OCI-M1 (cell line): Measurements from ENCODE around the gene MRO.
A peak's percentile ranks its signal among the peaks of the same experiment; 100 is the strongest.
"Not testable (repeated sequence)": the region's sequence is repeated elsewhere in the genome, so short reads cannot be mapped to it uniquely, and the experiment has no call there.

Experiments
- DNase-seq: peaks from one replicate; lab custom pipeline; 2025; lab: John Stamatoyannopoulos, UW

The MRO gene

DNA sequence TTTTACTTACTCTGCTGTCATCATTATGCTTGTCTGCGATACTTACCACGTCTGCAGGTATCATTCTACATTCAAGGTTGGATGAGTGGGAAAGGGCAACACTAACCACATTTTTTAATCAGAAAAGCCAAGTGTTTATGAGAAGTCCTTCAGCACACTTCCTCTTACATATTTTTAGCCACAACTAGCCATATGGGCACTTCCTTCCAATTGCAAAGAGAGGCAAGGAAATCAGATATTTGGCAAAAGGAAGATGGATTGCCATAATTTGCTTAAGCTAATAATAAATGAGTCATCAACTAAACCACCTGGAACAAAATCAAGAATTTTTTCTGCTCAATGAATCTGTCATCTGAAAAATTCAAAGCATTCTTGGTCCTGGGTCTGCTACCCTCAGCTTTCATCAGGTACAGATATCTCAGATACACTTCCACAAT lies 16.7 kb upstream of the MRO start:
- DNase-seq, result peak; percentile 66

DNA sequence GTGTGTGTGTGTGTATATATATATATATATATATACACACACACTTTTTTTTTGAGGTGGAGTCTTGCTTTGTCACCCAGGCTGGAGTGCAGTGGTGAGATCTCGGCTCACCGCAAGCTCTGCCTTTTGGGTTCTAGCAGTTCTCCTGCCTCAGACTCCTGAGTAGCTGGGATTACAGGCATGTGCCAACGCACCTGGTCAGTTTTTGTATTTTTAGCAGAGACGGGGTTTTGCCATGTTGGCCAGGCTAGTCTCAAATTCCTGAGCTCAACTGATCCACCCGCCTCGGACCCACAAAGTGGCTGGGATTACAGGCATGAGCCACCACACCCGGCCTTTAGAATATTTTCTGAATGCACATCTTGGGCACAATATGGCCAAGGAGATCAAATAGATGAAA lies 13.7 kb upstream of the MRO start:
- DNase-seq, result not testable (repeated sequence)

DNA sequence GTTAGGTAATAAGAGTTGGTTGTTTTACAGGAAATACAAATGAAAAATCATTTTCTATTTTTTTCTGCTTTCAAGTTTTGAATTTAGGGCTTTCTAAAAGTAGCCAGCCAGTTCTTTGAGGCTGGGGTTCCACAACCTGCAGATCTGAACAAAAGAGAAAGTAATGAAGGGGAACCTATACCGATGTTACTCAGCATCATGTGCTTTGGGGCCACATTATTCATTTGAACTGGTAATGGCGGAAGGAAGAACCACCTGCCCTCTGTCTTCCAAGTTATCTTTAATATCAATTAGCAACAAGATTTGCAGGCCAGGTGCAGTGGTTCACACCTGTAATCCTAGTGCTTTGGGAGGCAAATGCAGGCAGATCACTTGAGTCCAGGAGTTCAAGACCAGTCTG lies 12.9 kb upstream of the MRO start:
- no peak for DNase-seq

DNA sequence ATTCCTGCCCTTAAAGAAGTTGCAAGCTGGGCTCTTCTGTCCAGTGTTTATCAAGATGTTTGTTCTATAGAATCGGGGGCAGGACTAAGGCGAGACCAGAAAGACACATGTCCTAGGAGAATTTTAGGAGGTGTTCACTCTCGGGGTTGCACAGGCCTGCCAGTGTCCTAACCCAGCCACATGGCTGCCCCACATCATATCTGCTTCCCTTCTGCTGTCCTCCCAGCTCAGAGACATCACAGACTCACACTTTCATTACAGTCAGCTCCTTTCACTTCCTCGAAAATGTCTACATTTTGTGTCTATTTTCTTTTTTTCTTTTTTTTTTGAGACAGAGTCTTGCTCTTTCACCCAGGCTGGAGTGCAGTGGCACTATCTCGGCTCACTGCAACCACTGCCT lies 10.7 kb upstream of the MRO start:
- DNase-seq, result no peak

DNA sequence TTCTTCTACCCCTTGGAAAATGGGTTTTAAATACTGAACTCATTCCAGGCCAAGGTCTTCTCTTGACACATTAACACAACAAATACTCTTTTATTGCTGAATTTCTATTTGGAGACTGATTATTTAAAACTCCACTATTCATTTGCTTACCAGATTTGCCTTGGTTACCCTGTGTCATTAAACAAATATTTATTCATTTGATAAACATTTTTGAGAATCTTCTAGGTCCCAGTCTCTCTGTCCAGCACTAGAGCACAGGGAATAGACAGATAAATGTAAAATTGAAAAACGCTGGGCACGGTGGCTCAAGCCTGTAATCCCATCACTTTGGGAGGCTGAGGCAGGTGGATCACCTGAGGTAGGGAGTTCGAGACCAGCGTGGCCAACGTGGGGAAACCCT lies 9.8 kb upstream of the MRO start:
- DNase-seq, result no peak

DNA sequence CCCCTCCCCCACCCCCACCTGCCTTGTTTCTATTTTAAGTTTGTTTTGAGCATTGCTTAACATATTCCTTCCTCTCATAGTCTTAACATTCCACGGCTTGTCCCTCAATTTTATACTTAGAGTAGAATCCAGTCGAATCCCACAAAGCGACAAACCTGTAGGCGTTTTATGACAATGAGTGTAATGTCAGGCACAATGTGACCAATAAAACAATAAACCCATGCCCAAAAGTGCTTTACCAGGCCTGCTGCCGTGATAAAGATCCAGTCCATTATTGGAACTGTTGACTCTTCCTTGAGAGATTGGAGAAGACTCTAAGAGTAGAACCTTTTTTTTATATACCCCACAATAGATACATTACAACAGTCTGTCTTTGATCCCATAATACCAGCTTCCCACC lies 6.2 kb upstream of the MRO start:
- DNase-seq, result no peak

DNA sequence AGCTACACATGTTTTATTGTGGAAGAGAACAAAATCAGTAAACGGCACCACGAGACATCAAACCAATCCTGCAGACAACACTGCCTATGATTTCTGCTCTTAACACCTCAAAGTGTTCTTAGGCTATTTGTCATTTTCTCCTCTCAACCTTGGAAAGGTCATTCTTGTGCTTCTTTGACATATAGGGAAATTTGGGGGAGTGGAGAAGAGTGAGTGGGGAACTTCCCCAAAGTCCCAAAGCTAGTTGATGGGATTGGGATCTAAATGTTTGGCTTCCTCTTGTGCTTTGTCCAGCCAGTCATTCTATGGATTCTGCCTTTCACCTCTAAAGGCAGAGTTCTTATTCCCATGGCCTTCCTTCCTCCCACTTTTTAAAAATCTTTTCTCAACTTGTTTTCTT lies 5.8 kb upstream of the MRO start:
- DNase-seq, result no peak

DNA sequence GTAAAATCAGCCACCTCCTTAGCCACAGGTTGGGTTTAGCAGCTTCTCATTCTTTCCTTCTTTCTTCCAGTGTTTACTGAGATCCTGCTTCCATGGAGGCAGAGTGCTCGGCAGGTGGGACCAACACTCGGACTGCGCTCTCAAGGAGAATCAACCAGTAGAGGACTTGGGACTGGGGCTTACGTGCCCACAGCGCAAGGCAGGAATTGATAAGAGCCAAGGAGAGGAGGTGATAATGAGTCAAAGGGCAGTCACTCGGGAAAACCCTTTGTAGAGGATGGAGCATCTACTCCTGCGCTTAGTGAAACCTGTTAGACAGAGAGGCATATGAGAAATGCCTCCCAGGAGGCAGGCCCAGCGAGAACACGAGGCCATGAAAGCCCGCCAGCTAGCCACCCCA lies 2.9 kb upstream of the MRO start:
- DNase-seq, result no peak

DNA sequence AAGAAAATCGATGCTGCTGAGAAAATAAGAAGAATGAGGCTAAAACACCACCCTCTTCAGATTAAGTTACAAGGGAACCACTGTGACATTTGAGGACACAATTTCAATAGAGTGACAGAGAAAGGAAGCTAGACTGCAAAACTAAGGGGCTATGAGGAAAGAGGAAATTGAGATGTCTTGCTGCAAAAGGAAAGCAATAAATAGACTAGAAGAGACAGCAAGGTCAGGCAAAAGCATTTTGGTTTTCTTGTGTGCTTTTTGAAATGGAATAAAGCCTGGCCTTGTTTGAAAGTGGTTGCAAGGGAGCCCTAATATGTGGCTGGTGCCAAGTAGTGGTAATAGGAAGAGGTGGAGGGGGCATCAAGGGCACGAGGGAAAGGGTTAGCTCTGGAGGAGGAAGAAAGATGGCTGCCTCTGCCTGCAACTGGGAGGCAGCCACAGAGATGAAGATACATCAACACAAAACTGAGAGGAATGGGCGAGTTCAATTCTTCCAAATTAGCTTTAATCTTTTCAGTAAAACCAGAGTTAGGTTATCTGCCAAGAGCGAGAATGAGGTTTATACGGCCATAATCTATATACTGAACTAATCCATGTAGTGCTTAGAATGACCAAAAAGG lies 1.2 kb upstream of the MRO start:
- DNase-seq, result peak; percentile 55

DNA sequence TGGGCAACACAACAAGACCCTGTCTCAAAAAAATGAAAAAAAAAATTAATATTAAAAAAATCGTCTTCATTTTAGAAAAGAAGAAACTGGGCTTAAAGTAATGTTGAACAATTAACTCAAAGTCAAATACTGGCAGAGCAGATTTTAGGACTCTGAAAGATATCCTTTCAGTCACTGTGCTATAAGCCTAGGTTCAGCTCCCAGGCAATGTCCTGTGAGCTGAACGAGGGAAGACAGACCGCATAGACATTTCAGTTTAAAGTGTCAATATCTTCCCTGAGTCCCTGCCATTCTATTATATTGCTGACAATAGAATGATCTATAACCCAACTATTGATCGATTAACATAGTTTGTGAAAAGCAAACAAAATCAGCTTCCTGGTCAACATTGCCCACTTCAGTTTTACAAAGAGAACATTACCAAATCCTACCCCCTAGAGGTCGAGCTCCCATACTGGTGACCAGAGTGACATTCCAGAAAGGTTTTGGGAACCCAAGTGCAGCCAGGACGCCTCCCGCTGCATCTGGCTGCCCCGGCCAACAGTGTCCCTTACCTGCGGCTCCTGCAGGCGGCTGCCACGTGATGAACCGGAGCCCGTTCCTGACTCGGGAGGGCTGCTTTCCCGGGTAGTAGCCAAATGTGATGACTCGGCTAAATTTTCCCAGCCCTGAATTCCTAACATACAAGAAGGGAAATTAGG lies 639 bp downstream of the MRO start:
- peak; percentile 21 for DNase-seq

DNA sequence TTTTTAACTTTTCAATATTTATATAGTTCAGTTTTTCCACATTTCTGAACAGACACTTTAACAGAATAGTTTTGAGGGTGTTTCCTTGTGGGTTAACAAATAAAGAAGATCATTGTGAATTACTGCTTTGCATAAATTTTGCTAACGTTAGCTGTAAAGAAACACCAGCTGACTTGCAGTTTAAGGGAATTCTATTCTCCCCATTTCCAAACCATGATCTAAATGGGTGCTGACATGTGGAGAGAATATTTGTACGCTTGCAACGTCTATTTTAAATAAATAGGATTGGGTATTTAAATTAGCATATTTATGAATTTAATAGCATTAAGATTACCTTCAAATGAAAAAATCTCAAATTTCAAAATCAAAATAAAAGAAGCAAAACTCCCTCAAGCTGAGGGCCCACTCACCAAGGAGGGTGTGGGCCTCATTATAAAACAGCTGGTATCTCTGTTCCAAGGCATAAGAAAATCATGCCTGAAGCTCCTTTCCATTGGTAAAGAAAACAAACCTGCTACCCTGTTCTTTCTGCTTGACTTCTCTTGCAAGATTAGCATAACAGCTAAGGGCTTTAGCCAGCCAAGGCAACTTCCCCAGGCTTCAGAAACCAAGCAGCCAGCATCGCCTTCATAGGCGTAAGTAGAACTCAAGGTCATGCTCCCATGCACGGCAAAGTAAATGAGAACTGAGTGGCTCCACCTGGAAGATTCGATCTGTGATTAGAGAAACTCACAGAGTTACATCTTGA lies 3.2 kb downstream of the MRO start:
- DNase-seq, result no peak

DNA sequence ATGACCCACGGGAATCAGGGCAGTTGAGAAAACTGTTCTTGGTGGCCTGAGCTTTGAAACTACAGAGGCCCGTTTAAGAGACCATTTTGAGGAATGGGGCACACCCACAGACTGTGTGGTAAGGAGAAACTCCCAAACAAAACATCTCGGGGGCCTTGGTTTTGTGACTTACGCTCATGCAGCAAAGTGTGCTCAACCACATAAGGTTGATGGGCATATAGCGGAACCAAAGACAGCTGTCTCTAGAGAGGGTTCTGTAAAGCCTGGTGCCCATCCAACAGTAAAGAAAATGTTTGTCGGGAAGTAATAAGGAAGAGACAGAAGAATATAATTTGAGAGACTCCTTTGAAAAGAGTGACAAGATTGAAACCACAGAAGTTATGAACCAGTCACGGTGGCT lies 5.4 kb downstream of the MRO start:
- DNase-seq, result no peak

DNA sequence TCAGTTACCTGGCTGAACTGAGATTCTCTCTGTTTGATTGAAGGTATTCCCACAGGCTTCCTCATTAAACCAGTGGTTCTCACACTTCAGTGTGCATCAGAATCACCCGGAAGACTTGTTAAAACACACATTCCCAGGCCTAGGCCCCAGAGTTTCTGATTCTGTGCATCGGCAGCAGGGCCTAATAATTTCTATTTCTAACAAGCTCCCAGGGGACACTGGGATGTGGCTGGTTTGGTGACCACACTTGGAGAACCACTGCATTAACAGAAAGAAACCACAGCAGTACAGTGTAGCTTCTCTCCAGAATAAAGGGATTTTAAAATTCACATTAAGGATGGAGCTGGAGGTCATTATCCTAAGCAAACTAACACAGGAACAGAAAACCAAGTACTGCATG lies 6.5 kb downstream of the MRO start:
- no peak for DNase-seq

DNA sequence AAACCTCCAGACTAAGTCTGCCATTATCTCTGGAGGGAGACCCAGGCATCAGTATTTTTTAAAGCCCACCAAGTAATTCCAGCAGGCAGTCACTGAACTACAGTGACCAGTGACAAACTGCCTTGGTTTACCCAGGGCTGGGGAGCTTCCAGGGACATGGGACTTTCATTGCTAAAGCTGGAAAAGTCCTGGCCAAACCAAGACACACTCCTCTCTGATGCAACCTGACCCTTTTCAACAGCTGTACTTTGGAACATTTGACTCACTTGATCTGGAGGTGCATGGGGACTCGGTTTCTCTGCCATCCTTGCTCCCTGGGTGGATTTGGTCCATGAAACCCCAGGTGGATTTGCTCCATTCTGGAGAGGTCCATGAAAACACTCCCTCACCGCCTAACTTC lies 7.0 kb downstream of the MRO start:
- DNase-seq, result no peak

DNA sequence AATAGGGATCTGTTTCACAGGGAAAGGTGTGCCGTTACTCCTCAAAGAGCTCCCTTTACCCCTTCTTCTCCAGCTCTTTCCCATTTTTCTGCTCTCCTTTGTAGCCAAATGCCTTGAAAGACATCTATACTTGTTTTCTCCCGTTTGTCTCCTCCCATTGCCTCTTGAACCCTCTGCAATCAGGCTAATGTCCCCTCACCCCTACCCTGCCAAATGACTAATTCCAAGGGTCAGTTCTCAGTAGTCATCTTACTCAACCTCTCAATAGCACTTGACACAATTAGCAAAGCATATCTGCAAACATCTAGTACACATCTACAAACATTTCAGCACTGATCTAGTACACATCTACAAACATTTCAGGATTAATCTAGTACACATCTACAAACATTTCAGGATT lies 12.6 kb downstream of the MRO start:
- no peak for DNase-seq

DNA sequence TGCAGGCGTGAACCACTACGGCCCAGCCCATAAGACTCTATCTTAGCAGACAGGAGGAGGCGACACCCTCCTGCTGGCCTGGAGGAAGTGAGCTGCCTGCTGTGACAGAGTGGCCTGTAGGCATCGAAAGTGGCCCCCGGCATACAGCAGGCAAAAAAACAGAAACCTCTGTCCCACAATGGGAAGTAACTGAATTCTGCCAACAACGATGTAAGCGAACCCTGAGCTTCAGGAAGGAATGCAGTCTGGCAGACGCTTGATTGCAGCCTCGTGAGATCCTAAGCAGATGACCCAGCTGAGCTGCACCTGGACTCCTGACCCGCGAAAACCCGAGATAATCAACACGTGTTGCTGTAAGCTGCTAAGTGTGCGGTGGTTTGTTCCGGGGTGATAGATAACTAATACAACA lies 13.6 kb downstream of the MRO start:
- DNase-seq, result peak; percentile 64

DNA sequence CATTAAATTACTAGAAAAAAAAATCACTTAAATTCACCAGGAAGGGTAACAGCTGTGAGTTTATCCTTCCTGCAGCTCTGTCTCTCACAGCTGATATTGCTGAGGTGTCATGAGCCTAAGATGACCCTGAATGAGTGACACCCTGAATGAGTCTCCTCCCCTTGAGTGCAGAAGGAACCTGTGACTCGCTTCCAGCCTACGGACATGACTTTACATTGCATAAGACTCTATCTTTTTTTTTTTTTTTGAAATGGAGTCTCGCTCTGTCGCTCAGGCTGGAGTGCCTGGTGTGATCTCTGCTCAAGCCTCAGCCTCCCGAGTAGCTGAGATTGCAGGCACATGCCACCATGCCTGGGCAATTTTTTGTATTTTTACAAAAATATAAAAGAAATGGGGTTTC lies 14.1 kb downstream of the MRO start:
- DNase-seq, result no peak

DNA sequence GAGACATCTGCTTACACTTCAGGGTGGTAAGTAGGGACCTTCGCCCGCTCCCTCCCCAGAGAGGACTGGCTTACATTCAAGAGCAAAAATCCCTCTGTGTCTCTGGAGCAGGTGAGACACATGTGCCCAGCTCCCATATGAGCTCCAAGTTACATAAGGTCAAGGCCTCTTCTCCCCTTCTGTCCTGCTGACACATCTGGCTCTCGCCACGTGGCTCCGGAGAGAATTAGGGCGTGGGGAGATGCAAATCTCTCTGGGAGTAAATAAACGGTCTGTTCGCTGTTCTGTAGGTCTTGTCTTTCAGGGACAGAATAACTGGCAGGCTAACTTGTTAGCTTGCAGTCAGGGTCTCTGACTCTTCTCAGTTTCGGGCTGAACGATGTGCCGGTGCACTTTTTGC lies 16.2 kb downstream of the MRO start:
- no peak for DNase-seq

DNA sequence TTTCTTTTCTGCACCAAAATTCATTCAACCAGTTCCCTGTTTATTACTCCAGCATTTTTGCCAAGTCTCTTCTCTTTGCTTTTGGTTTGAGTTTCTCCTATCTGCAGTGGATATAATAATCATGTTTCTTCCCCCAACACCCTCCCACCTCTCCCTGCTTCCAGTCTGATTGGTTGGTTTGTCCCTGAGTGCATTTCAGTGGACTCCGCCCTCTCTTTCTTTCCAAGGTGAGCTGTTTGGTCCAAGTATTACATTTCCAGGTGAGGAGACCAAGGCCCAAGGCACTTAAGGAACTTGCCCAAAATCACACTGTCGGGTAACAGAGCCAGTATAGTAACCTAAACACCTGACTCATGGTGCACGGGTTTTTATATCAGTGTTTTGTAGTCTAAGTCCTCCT lies 17.7 kb downstream of the MRO start:
- DNase-seq, result no peak

DNA sequence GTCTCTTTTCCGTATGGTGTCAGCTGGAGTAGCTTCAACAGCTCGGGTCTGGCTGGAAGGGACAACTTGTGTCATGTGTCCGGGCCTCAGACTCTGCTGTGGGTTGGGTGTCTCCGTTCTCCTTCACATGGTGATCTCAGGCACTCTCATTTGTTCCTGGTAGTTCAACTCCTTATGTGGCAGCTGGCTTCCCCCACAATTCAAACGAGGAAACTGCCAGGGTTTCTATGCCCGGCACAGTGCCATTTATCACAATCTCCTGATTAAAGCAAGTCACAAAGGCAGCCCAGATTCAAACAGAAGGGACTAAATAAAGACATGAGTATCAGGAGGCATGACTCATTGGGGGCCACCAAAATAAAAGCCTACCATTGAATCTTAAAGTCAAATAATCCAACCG lies 22.7 kb downstream of the MRO start:
- DNase-seq, result no peak

DNA sequence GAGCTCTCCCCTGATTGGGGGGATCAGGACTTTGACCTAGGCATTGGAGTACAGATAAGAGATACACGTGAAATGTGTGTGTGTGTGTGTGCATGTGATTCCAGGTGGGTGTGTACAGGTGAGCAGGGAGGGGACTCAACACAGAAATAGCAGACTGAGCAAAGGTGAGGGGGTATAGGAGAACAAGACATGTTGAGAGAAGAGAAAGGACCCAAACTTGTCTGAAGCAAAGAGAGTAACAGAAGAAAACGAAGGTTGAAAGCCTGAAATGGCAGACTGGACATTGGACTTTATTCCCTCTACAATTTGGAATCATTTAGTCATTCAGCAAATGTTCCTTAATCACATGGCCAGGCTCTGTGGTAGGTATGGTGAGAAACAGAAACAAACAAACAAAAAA lies 23.3 kb downstream of the MRO start:
- DNase-seq, result no peak

DNA sequence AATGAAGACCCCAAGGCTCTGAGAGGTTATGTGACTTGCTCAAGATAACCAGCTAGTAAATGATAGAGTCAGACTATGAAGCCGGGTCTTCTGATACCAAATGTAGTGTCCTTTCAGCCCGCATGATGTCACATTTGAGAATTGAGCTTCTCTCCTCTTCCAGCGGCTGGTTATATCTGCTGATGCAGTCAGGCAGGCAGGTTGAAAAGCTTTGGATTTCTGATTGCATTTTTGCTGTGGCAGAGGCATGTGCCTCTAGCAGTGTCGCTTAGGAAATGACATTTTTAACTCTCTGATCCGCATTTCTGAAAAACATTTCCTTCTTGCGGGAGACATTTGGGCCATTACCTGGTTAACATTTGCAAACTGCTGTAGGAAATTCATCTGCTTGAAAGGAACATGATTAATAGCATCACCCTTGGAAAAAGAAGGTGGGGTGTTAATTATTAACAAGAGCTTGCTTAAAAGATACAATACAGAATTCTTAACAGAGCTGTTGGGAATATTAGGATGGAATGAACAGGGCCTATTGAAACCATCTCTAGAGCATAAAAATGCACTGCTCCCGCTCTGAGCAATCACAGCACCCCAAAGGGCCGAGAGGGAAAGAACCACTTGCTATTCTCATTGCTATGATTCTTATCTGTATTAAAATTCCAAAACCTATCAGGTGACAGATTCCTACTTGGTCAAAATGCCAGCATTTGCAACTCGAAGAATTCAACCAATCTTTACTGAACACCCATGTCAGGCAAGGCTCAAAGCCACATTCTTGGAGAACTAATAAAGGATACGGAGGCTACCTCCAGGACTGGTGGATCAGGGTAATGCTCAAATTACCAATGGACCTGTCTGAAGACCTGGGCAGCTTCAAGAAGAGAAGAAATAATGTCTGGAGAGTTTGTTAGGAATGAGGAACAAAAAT lies 25.9 kb downstream of the MRO start:
- DNase-seq, result no peak
